ENCODE data around the gene KCTD3. TPM values are rescaled to one million over a fixed set of nuclear protein-coding genes. Genes with fewer than 3 reads are reported as not detected.

KCTD3 gene
- total RNA-seq, 1 experiment from 2014 or later, result 34.7 TPM

DNA sequence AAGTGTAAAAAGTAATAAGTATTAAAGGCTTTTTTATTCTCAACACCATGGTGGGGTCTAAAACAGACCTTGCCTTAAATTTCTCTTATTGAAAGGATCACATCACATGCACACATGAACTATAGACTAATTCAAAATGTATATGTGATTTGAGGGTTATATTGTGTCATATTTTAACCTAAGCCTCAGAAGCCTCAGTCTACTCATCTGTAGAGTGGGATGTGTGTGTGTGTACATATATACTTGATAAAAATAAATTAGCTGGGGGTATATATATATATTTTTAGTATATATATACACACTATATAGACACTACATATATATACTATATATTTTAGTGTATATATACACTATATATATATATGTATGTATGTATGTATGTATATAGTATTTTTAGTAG is 58.8 kb downstream of the KCTD3 start:
- H3K4me3 ChIP-seq (ENCODE audit: low read depth in 2 of 2, low read length in 2 of 2), result no peak overlapping the region
- no peak for TF ChIP-seq TCF7L2 (IDR thresholded peaks at IDR 0.05; ENCODE audit: low read depth, low read length)
- TF ChIP-seq, protein P1, sequence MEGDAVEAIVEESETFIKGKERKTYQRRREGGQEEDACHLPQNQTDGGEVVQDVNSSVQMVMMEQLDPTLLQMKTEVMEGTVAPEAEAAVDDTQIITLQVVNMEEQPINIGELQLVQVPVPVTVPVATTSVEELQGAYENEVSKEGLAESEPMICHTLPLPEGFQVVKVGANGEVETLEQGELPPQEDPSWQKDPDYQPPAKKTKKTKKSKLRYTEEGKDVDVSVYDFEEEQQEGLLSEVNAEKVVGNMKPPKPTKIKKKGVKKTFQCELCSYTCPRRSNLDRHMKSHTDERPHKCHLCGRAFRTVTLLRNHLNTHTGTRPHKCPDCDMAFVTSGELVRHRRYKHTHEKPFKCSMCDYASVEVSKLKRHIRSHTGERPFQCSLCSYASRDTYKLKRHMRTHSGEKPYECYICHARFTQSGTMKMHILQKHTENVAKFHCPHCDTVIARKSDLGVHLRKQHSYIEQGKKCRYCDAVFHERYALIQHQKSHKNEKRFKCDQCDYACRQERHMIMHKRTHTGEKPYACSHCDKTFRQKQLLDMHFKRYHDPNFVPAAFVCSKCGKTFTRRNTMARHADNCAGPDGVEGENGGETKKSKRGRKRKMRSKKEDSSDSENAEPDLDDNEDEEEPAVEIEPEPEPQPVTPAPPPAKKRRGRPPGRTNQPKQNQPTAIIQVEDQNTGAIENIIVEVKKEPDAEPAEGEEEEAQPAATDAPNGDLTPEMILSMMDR (IDR thresholded peaks at IDR 0.05), result no peak
- TF ChIP-seq SIN3A (IDR thresholded peaks at IDR 0.05; ENCODE audit: borderline replicate concordance, insufficient read depth, low read depth, low read length), result no peak
- no peak for TF ChIP-seq POLR2AphosphoS5 (IDR thresholded peaks at IDR 0.05; ENCODE audit: low read depth, low read length)
- TF ChIP-seq, protein P2, sequence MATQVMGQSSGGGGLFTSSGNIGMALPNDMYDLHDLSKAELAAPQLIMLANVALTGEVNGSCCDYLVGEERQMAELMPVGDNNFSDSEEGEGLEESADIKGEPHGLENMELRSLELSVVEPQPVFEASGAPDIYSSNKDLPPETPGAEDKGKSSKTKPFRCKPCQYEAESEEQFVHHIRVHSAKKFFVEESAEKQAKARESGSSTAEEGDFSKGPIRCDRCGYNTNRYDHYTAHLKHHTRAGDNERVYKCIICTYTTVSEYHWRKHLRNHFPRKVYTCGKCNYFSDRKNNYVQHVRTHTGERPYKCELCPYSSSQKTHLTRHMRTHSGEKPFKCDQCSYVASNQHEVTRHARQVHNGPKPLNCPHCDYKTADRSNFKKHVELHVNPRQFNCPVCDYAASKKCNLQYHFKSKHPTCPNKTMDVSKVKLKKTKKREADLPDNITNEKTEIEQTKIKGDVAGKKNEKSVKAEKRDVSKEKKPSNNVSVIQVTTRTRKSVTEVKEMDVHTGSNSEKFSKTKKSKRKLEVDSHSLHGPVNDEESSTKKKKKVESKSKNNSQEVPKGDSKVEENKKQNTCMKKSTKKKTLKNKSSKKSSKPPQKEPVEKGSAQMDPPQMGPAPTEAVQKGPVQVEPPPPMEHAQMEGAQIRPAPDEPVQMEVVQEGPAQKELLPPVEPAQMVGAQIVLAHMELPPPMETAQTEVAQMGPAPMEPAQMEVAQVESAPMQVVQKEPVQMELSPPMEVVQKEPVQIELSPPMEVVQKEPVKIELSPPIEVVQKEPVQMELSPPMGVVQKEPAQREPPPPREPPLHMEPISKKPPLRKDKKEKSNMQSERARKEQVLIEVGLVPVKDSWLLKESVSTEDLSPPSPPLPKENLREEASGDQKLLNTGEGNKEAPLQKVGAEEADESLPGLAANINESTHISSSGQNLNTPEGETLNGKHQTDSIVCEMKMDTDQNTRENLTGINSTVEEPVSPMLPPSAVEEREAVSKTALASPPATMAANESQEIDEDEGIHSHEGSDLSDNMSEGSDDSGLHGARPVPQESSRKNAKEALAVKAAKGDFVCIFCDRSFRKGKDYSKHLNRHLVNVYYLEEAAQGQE (IDR thresholded peaks at IDR 0.05; ENCODE audit: insufficient read depth in 1 of 2, low read depth in 2 of 2, low read length in 1 of 2), result no peak
- no peaks in the 10 kb centered on the region for H3K27me3 ChIP-seq (ENCODE audit: control insufficient read depth, insufficient read depth, low read length)
- no peaks in the 10 kb centered on the region for H3K9me3 ChIP-seq (ENCODE audit: control insufficient read depth, insufficient read depth, low read depth, low read length)
- ChIA-PET CTCF (no interaction called here), POLR2A (no interaction called here)
- DNase-seq (ENCODE audit: low read depth, low spot score) (no peak), ATAC-seq (no peak)
- H3K4me1 ChIP-seq (ENCODE audit: control insufficient read depth, insufficient read depth, low read length), result no peaks in the 10 kb centered on the region
- no TSS peak for BruUV-seq (replicated peaks)
- intact Hi-C loops (cut with micrococcal nuclease; ENCODE audit: unreplicated experiment), result no loop called here
- in situ Hi-C loops (cut with HindIII; ENCODE audit: low pct_unique_long_range_greater_than_20kb, low sequenced_read_pairs), result no loop called here
- H3K36me3 ChIP-seq (ENCODE audit: control insufficient read depth, insufficient read depth, low read length), result no peaks in the 10 kb centered on the region; the same call in 1 of the 2 replicates
- H3K27ac ChIP-seq (ENCODE audit: low read length), result no peak overlapping the region

DNA sequence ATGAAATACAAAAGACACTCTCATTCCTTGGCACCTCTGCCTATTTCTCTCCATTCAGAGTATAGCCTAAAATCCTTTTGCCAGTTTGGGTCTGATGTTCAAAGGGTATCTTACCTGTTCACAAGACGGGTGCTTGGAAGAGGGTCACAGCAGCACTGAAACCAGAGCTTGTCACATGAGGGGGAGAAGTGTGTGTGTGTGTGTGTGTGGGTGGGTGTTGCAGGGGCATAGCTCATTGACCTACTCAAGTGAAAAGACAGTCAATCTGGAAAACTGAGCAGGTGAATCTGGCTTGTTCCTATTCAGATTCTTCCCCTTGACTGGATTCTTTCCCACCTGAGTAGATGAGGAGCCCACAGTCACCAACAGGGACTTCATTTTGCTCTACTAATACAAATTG is 63.9 kb downstream of the KCTD3 start:
- ChIA-PET CTCF (no interaction called here), POLR2A (no interaction called here)
- Histone ChIP-seq H3K27ac (ENCODE audit: low read length) (no peak overlapping the region), H3K4me3 (ENCODE audit: low read depth in 2 of 2, low read length in 2 of 2) (no peak overlapping the region), H3K27me3 (ENCODE audit: control insufficient read depth, insufficient read depth, low read length) (no peaks in the 10 kb centered on the region), H3K36me3 (ENCODE audit: control insufficient read depth, insufficient read depth, low read length) (no peaks in the 10 kb centered on the region), H3K4me1 (ENCODE audit: control insufficient read depth, insufficient read depth, low read length) (no peaks in the 10 kb centered on the region), H3K9me3 (ENCODE audit: control insufficient read depth, insufficient read depth, low read depth, low read length) (no peaks in the 10 kb centered on the region)
- no TSS peak for BruUV-seq (replicated peaks)
- ATAC-seq (no peak), DNase-seq (ENCODE audit: low read depth, low spot score) (no peak)
- TF ChIP-seq, protein P1 (IDR thresholded peaks at IDR 0.05), result no peak
- no peak for TF ChIP-seq POLR2AphosphoS5 (IDR thresholded peaks at IDR 0.05; ENCODE audit: low read depth, low read length)
- intact Hi-C loops (cut with micrococcal nuclease; ENCODE audit: unreplicated experiment) (no loop called here), in situ Hi-C loops (cut with HindIII; ENCODE audit: low pct_unique_long_range_greater_than_20kb, low sequenced_read_pairs) (no loop called here)

DNA sequence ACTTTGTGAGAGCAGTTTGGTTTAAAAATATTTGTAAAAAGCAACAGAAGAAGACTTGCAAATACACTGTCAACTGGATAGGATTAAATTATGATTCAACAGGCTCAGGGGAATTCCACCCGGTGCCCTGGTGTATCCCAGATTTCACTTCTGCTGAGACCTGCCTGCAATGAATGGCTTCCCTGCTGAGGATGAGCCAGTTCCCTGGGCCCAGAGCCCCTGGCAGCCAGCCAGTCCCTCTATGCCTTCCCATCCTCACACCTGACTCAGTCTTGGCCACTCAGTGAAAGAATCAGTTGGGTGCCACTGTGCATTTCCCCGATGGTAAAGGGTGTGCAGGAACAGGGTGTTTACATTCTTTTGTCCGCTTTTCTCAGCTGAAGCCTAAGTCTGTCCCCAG is 64.4 kb downstream of the KCTD3 start:
- TF ChIP-seq POLR2AphosphoS5 (IDR thresholded peaks at IDR 0.05; ENCODE audit: low read depth, low read length) (no peak), TCF7L2 (IDR thresholded peaks at IDR 0.05; ENCODE audit: low read depth, low read length) (no peak), SIN3A (IDR thresholded peaks at IDR 0.05; ENCODE audit: borderline replicate concordance, insufficient read depth, low read depth, low read length) (no peak)
- TF ChIP-seq, protein P2 (IDR thresholded peaks at IDR 0.05; ENCODE audit: insufficient read depth in 1 of 2, low read depth in 2 of 2, low read length in 1 of 2), result no peak
- TF ChIP-seq, protein P1 (IDR thresholded peaks at IDR 0.05), result no peak
- H3K27ac ChIP-seq (ENCODE audit: low read length), result no peak overlapping the region
- intact Hi-C loops (cut with micrococcal nuclease; ENCODE audit: unreplicated experiment), result no loop called here
- BruUV-seq (replicated peaks), result no TSS peak
- H3K36me3 ChIP-seq (ENCODE audit: control insufficient read depth, insufficient read depth, low read length), result no peaks in the 10 kb centered on the region
- H3K4me3 ChIP-seq (ENCODE audit: low read depth in 2 of 2, low read length in 2 of 2), result no peak overlapping the region
- H3K9me3 ChIP-seq (ENCODE audit: control insufficient read depth, insufficient read depth, low read depth, low read length), result no peaks in the 10 kb centered on the region
- POLR2A ChIA-PET, result no interaction called here
- in situ Hi-C loops (cut with HindIII; ENCODE audit: low pct_unique_long_range_greater_than_20kb, low sequenced_read_pairs), result no loop called here
- no peaks in the 10 kb centered on the region for H3K27me3 ChIP-seq (ENCODE audit: control insufficient read depth, insufficient read depth, low read length)
- no peaks in the 10 kb centered on the region for H3K4me1 ChIP-seq (ENCODE audit: control insufficient read depth, insufficient read depth, low read length)
- CTCF ChIA-PET, result no interaction called here
- DNase-seq (ENCODE audit: low read depth, low spot score) (no peak), ATAC-seq (peak; percentile 48; the same call in 1 of the 2 replicates)
